Mesodermal cell (in vitro differentiated cells): ENCODE results near the gene RAP1GAP2.
"Not testable (repeated sequence)": the region's sequence is repeated elsewhere in the genome, so short reads cannot be mapped to it uniquely, and the experiment has no call there.

Experiments used
- H3K27ac ChIP-seq: 2 replicates; pipeline ENCODE4 v1.7.0; 2013; ENCODE audit warnings: mild to moderate bottlenecking, low read depth, low read length, moderate library complexity; ENCODE audit not compliant: severe bottlenecking
- H3K36me3 ChIP-seq: 2 replicates; pipeline ENCODE4 v1.7.1; 2013; ENCODE audit warnings: mild to moderate bottlenecking, low read length, moderate library complexity; ENCODE audit not compliant: control insufficient read depth, insufficient read depth
- H3K4me1 ChIP-seq: one replicate; pipeline ENCODE4 v1.7.1; 2013; ENCODE audit warnings: mild to moderate bottlenecking, low read length; ENCODE audit not compliant: insufficient read depth, control insufficient read depth, poor library complexity, severe bottlenecking
- H3K4me3 ChIP-seq: 2 replicates; pipeline ENCODE4 v1.7.0; 2013; ENCODE audit warnings: low read length, control low read depth, mild to moderate bottlenecking; ENCODE audit not compliant: insufficient read depth, poor library complexity, severe bottlenecking; ENCODE audit errors: extremely low read depth
- H3K9me3 ChIP-seq: 2 replicates; pipeline ENCODE4 v1.7.1; 2013; ENCODE audit warnings: mild to moderate bottlenecking, low read length, moderate library complexity; ENCODE audit not compliant: control insufficient read depth
- WGBS, 2 experiments: methylation state at CpG; one replicate each; pipeline ENCODE4 v1.1.5; 2013; ENCODE audit warnings: missing lambda C conversion rate in 2 of 2; ENCODE audit not compliant: insufficient coverage in 2 of 2; 5-methylcytosine and 5-hydroxymethylcytosine counted together

Gene RAP1GAP2

DNA sequence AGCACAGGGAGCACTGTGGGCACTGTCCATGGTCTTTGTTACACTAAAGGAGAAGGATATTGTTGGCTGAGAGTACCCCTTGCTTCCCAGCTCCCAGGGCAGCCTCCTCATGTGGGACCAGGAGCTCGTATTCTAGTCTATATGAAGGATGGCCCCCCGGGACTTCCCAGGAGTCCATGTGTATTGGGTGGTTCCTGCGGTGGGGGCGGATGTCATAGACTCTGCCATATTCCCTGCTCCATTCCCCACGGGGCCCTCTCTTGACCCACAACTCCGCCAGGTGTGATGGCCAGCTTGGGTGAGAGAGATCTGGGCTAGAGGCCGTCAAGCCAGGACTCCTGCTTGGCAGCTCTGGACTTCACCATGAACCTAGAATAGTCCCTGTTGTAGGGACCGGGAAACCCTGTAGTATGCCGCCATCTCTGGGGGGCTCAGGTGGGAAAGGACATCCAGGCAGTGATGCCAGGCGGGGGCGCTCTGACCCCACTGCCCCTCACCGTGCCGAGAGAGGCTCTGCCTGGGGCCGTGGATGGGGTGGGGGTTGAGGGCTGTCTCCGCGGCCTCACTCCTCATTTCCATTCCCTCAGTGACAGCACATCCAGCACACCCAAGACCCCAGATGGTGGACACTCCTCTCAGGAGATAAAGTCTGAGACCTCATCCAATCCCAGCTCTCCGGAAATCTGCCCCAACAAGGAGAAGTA is 229.3 kb downstream of the RAP1GAP2 start:
- H3K27ac ChIP-seq: no peak overlapping the region
- H3K4me3 ChIP-seq: no peak overlapping the region
- H3K9me3 ChIP-seq: peaks cover 27% of the 10 kb centered on the region
- peaks cover 11% of the 10 kb centered on the region for H3K36me3 ChIP-seq
- no peaks in the 10 kb centered on the region for H3K4me1 ChIP-seq
- 97 to 98% methylated on average over 5 to 9 of the region's 17 CpGs for WGBS, 2 experiments

DNA sequence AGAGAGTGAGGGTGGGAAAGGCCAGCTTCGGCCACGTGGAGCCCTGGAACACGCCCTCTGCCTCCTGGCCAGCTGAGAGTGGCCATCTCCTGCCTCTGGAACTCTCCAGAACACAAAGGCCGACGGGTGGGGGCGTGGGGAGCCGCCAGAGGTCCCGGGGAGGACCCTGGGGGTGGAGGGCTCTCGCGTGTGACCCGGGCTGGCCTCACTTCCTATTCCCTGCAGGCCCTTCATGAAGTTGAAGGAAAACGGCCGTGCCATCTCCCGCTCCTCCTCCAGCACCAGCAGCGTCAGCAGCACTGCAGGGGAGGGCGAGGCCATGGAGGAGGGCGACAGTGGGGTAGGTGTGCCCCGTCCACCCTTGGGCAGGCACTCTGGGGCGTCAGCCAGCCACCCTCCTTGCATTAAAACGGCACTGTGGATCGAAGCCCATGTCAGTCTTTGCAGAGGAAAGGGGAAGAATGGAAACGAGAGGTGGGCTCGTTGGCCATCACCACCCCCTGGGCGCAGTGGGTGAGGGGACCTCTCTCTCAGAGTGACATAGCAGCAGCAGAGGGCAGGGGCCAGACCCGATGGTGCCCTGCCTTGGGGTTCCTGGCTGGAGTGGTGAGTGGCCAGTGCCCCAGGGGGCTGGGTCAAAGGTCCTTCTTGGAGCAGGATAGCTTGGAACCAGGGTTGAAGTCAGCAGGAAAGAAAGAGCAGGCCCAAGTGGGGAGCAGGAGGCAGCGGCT is 230.1 kb downstream of the RAP1GAP2 start:
- no peak overlapping the region for H3K27ac ChIP-seq
- 86 to 91% methylated on average over 20 to 25 of the region's 26 CpGs for WGBS, 2 experiments
- no peak overlapping the region for H3K4me3 ChIP-seq
- H3K36me3 ChIP-seq: peaks cover 8% of the 10 kb centered on the region
- no peaks in the 10 kb centered on the region for H3K4me1 ChIP-seq
- H3K9me3 ChIP-seq: peaks cover 27% of the 10 kb centered on the region

DNA sequence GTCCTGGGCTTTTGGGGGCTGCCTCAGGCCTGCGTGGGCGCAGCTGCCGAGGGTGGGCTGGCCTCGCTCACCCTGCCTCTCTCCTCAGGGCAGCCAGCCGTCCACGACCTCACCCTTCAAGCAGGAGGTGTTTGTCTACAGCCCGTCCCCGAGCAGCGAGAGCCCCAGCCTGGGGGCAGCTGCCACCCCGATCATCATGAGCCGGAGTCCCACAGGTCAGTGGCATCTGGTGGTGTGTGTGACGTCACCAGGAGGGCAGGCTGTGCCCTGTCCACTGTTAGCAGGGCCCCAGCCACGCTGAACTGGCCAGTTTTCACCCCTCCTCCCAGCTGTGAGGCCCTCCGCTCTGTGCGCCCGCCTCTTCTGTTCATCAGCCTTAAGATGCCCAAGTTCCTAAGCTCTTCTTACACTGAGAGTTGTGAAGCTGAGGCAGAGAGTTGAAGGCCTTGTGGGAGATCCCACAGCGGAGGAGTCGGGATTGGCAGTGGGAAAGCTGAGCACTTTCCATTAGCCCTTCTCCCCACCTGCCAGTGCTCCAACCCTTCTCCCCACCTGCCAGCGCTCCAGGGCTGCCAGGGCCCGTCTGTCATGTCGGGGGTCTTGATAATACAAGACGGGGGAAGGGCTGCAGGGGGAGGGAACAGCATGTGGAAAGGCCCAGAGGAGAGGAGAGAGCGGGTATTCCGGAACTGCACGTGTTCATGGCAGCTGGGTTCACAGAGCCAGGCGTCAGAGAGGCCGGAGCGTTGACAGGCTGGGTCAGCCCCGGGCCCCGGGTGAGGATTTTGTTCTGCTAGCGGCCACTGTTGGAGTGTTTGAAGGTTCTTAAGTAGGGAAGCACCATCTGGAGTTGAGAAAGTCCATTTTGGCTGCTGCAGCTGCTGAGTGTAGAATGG is 230.9 kb downstream of the RAP1GAP2 start:
- Histone ChIP-seq H3K4me3 (no peak overlapping the region), H3K27ac (no peak overlapping the region), H3K4me1 (no peaks in the 10 kb centered on the region), H3K36me3 (peaks cover under 1% of the 10 kb centered on the region), H3K9me3 (peaks cover 20% of the 10 kb centered on the region)
- 87 to 95% methylated on average over 20 to 26 of the region's 31 CpGs for WGBS, 2 experiments

DNA sequence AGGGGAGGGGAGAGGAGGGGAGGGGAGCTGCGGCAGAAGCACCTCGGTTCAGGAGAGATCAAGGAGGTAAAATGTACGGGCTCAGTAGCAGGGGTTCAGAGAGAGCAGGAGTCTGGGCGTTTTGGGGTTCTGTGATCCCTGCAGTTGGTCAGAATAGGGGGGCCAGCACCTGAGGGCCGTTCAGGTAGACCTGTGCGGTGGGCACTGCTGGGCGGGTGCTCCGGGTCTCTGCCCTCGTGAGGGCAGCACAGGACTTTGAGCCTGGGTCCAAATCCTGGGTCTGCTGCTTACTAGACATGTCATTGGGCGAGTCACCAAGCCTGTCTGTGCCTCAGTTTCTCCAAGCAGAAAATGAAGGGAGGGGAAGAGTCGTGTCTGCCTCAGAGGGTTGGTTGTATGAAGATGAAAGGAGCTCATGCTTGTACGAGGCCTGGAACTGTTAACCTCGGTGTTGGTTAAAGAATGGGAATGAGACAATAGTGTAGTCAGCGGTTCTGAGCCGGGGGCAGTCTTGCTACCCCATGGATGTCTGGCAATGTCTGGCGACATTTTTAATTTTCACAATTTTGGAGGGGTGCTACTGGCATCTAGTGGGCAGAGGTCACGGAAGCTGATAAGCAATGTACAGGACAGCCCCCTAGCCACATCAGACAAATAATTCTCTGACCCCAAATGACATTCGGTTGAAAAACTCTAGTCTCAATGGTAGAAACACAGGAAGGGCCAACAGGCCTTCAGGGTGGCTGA is 231.7 kb downstream of the RAP1GAP2 start:
- H3K4me1 ChIP-seq: no peaks in the 10 kb centered on the region
- H3K4me3 ChIP-seq: no peak overlapping the region
- H3K9me3 ChIP-seq: peaks cover 12% of the 10 kb centered on the region
- 85 to 89% methylated on average over 16 to 17 of the region's 18 CpGs for WGBS, 2 experiments
- H3K36me3 ChIP-seq: no peaks in the 10 kb centered on the region
- H3K27ac ChIP-seq: no peak overlapping the region

DNA sequence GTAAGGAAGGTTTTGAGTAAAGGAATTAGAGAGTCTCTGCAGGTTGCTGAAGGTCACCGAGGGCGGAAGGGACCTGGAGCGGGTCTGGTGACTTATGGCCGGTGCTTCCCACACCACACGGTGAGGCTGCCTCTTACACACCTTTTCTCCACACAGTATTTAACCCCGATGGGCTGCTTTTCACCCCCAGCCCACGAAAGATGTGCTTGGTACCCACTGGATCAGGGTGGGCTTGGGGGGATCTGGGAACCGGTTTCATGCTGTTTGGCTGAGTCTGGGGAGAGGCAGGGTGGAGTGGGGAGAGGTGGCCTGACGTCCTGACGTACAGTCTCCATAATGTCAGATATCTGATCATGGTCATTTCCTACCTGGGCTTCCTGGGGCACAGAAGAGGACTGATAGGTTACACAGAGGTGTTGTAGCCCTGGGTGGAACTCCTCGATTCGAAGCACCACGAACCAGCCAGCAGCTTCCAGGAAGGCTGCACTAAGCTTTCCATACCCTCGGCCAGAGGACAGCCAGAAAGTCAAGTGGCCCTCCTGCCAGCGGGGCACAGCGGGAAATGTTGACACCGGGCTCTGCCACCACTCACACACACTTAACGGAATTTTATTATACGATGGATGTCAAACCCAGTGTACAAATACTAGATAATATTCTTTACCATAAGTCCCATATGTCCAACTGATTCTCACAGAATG is 233.1 kb downstream of the RAP1GAP2 start:
- peaks cover under 1% of the 10 kb centered on the region for H3K9me3 ChIP-seq
- no peaks in the 10 kb centered on the region for H3K4me1 ChIP-seq
- no peak overlapping the region for H3K4me3 ChIP-seq
- no peaks in the 10 kb centered on the region for H3K36me3 ChIP-seq
- WGBS, 2 experiments: 93 to 96% methylated on average over 11 to 12 of the region's 19 CpGs
- H3K27ac ChIP-seq: no peak overlapping the region

DNA sequence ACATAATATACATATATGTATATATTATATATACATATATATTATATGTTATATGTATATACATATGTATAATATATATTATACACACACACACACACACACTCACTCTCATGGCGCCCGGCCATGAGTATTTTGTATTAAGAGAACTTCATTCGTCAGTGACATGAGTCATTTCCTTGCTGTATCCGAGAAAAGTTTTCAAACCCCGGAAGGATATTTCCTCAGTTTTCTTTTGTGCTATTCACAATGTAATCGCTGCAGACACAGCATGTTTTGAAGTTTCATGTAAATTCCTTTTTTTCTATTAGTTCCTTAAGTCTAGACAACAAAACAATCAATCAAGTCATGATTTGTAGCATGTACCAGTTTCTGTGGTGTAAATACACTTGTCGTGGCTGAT is 233.9 kb downstream of the RAP1GAP2 start:
- Histone ChIP-seq H3K36me3 (no peaks in the 10 kb centered on the region), H3K4me3 (no peak overlapping the region), H3K27ac (no peak overlapping the region), H3K4me1 (no peaks in the 10 kb centered on the region), H3K9me3 (no peaks in the 10 kb centered on the region)
- 95 to 100% methylated on average over 2 to 7 of the region's 7 CpGs for whole genome bisulfite sequencing, 2 experiments

DNA sequence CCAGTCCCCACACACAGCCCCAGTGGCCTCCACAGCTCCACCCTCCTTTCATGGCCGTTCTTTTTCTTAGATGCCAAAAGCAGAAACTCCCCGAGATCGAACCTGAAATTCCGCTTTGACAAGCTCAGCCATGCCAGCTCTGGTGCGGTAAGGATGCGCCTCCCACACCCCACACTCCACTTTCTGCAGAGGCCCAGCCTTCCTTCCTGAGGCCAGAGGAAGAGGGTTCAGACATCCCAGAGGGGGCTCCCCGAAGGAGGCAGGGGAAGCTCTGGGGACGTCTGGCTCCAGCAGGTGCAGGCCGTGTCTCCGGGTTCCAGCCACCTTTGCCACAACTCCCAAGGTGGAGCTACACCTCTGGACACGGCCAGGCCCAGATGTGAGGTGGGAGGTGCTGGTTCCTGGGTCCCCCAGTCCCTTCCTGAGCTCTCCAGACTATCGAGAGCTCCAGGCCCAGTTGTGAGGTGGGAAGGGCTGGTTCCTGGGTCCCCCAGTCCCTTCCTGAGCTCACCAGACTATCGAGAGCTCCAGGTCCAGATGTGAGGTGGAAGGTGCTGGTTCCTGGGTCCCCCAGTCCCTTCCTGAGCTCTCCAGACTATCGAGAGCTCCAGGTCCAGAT is 234.7 kb downstream of the RAP1GAP2 start:
- H3K36me3 ChIP-seq, H3K9me3 ChIP-seq, H3K27ac ChIP-seq, H3K4me3 ChIP-seq, H3K4me1 ChIP-seq: not testable (repeated sequence)
- 88 to 99% methylated on average over 7 to 12 of the region's 14 CpGs for WGBS, 2 experiments

DNA sequence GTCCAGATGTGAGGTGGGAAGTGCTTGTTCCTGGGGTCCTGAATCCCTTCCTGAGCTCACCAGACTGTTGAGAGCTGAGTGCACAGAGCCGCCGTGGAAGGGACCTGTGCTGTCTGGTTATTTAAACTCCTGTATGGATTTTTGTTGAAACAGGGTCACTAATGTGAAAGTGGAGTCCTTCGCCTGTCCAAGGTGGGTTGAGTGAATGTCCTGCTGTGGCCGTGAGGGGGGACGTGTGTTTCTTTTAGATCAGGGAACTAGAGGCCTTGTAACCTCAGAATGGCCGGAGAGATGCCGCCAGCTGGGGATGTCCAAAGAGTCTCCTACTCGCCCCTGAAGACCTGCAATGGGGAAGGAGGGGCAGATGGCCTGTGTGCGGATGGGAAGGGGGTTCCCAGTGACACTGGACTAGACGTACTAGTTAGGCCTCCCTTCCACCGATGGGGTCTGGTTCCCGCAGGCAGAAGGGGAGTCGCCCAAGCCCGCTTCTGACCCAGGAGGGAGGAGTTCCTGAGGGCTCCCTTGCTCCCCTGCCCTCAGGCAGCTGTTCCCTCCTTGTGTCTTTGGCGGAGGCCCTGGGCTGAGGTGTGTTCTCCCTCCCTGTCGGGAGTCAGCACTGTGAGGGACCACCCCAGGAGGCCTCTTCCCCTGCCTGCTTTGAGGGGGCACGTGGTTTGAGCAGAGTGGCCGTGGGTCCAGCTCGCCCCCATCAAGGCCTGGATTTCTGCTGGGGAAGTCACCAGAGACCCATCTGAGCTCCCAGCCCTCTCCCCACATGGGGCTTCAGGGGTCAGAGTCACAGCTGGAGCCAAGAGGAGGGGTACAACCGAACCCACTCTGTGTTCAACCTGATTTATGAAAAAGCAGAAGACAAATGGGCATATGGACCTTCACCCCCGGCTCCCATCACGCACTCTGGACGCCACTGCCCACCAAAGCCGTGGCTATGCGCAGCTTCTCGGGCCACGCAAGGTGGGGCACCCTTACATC is 236.3 kb downstream of the RAP1GAP2 start:
- WGBS, 2 experiments: 88 to 93% methylated on average over 26 to 27 of the region's 27 CpGs
- Histone ChIP-seq H3K4me3 (no peak overlapping the region), H3K4me1 (no peaks in the 10 kb centered on the region)

DNA sequence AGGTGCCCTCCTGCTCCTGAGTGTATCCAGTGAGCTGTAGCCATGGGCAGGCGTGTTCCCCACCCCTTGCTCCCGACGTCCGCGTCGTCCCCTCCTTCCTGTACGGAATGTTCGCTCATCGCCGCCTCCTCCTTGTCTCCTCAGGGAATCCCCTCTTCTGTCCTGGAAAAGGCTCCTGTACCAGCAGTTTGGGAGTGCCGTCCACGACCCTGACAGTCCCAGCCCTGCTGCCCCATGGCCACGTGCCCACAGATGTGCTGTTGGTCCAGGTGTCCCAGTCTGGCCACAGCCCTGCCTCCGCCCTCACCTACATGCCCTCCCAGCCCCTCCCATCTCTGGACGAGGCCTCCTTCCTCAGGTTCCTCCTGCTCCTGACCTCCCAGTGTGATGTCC is 237.0 kb downstream of the RAP1GAP2 start:
- Histone ChIP-seq H3K9me3 (no peaks in the 10 kb centered on the region), H3K27ac (no peak overlapping the region), H3K4me3 (no peak overlapping the region), H3K36me3 (no peaks in the 10 kb centered on the region), H3K4me1 (no peaks in the 10 kb centered on the region)
- 93 to 95% methylated on average over 12 to 14 of the region's 15 CpGs for WGBS, 2 experiments

More for the DNA sequence above, 236.3 kb downstream of the RAP1GAP2 start:
- H3K9me3 ChIP-seq: no peaks in the 10 kb centered on the region
- no peaks in the 10 kb centered on the region for H3K36me3 ChIP-seq
- H3K27ac ChIP-seq: no peak overlapping the region
